Endothelial cell (in vitro differentiated cells): ENCODE data around the gene ETFA. TPM values are rescaled to one million over a fixed set of nuclear protein-coding genes. Genes with fewer than 3 reads are reported as not detected.

ENCODE experiments used
- DNase-seq: peaks from one replicate; pipeline ENCODE4 v3.0.0; 2021; ENCODE audit warnings: low spot score
- H3K27ac Mint-ChIP-seq: one replicate; pipeline ENCODE4 v1.8.0; 2021; ENCODE audit warnings: mixed read lengths, inconsistent platforms; ENCODE audit not compliant: unreplicated experiment
- H3K27me3 Mint-ChIP-seq: one replicate; pipeline ENCODE4 v1.8.0; 2021; ENCODE audit warnings: mild to moderate bottlenecking, moderate library complexity, mixed read lengths, inconsistent platforms; ENCODE audit not compliant: unreplicated experiment
- H3K36me3 Mint-ChIP-seq: one replicate; pipeline ENCODE4 v1.8.0; 2021; ENCODE audit warnings: mild to moderate bottlenecking, low read depth, mixed read lengths, inconsistent platforms; ENCODE audit not compliant: unreplicated experiment
- H3K4me1 Mint-ChIP-seq: one replicate; pipeline ENCODE4 v1.8.0; 2021; ENCODE audit warnings: mild to moderate bottlenecking, mixed read lengths, inconsistent platforms; ENCODE audit not compliant: unreplicated experiment
- H3K4me3 Mint-ChIP-seq: one replicate; pipeline ENCODE4 v1.8.0; 2021; ENCODE audit warnings: mild to moderate bottlenecking, mixed read lengths, inconsistent platforms; ENCODE audit not compliant: unreplicated experiment
- H3K9me3 Mint-ChIP-seq: one replicate; pipeline ENCODE4 v1.8.0; 2021; ENCODE audit warnings: mixed read lengths, inconsistent platforms; ENCODE audit not compliant: unreplicated experiment
- CTCF ChIP-seq: fragments of 200-600 bp; sonication (generic); IDR thresholded peaks from one replicate; pipeline ENCODE4 v1.5.0; 2021; ENCODE audit warnings: antibody characterized with exemption; ENCODE audit not compliant: unreplicated experiment
- total RNA-seq: library from RNA; stranded (reverse); fragmentation: NEBNext Ultra II Directional; extraction: Animal tissue kit (Norgen Biotek cat#: 25700); gene quantifications from one replicate; pipeline ENCODE4 v1.2.1, GENCODE V29; 2021; ENCODE audit not compliant: unreplicated experiment

The ETFA gene
- total RNA-seq, 1 donor from 2014 or later: 103 TPM

- H3K27me3 Mint-ChIP-seq: peaks cover 3% of the 10 kb centered on the region
- H3K36me3 Mint-ChIP-seq: no peaks in the 10 kb centered on the region
- no peaks in the 10 kb centered on the region for H3K9me3 Mint-ChIP-seq
- no peak overlapping the region for H3K4me3 Mint-ChIP-seq
- no peak for DNase-seq
- H3K4me1 Mint-ChIP-seq: no peaks in the 10 kb centered on the region
- no peak overlapping the region for H3K27ac Mint-ChIP-seq
- TF ChIP-seq CTCF: no peak
Measured at GRCh38 chr15:76325704-76326103, 14.4 kb upstream of the ETFA start.

GRCh38 chr15:76324066-76324465 is 12.8 kb upstream of the ETFA start:
- Mint-ChIP-seq H3K4me3 (no peak overlapping the region), H3K4me1 (no peaks in the 10 kb centered on the region), H3K9me3 (no peaks in the 10 kb centered on the region), H3K27ac (no peak overlapping the region), H3K27me3 (peaks cover 5% of the 10 kb centered on the region), H3K36me3 (no peaks in the 10 kb centered on the region)
- DNase-seq: no peak
- no peak for TF ChIP-seq CTCF

- no peak for DNase-seq
- Mint-ChIP-seq H3K4me3 (no peak overlapping the region), H3K27ac (no peak overlapping the region)
Measured at GRCh38 chr15:76321602-76322001, 10.3 kb upstream of the ETFA start.

GRCh38 chr15:76321171-76321570 is 9.9 kb upstream of the ETFA start:
- H3K9me3 Mint-ChIP-seq: no peaks in the 10 kb centered on the region
- no peaks in the 10 kb centered on the region for H3K36me3 Mint-ChIP-seq
- H3K4me1 Mint-ChIP-seq: no peaks in the 10 kb centered on the region
- TF ChIP-seq CTCF: no peak
- no peak for DNase-seq
- no peak overlapping the region for H3K27ac Mint-ChIP-seq
- H3K27me3 Mint-ChIP-seq: peaks cover 5% of the 10 kb centered on the region
- no peak overlapping the region for H3K4me3 Mint-ChIP-seq

More at GRCh38 chr15:76321602-76322001, 10.3 kb upstream of the ETFA start:
- Mint-ChIP-seq H3K9me3 (no peaks in the 10 kb centered on the region), H3K36me3 (no peaks in the 10 kb centered on the region), H3K27me3 (peaks cover 5% of the 10 kb centered on the region), H3K4me1 (no peaks in the 10 kb centered on the region)
- no peak for TF ChIP-seq CTCF

- Mint-ChIP-seq H3K27me3 (peaks cover 5% of the 10 kb centered on the region), H3K9me3 (no peaks in the 10 kb centered on the region), H3K4me1 (no peaks in the 10 kb centered on the region), H3K27ac (no peak overlapping the region), H3K4me3 (no peak overlapping the region), H3K36me3 (no peaks in the 10 kb centered on the region)
- TF ChIP-seq CTCF: no peak
- no peak for DNase-seq
Measured at GRCh38 chr15:76320012-76320411, 8.7 kb upstream of the ETFA start.
